NCI-H1092 (cell line): ENCODE measurements around the gene CARMIL1.

Experiments
- DNase-seq: peaks from one replicate; lab custom pipeline; 2025; lab: John Stamatoyannopoulos, UW

CARMIL1 gene

DNA sequence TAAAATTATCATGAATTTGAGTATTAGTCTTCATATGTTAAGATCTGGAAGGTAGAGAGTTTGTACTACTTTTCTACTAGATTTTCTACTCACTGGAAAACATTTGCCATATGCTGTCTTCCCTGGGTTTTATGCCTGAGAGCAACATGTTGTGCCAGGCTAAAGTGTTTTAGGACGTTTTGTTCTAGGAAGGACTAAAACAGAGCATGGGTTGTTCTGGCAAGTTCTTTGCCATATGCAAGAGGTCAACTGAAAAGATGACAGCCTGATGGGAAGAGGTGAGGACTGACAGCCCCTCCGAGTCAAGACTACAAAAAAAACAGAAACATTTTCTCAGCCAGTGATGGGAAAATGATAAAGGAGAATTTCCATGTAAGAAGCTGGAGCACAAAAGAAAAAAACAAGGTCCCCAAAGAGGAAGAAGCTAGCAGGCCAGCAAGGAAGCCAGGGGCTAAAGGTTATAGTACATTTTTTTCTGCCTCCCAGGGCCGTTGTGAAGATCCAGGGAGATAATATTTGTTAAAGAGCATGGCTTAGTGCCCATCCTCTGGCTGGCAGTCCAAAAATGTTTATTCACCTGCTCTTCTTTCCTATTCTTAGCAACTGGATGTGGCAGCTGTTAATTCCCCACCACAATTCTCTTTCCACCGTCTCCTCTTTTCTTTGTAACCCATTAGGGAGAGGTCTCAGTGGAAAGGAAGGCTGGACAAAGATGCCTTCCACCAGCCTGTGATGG lies 380.6 kb downstream of the CARMIL1 start:
- DNase-seq = peak; percentile 54

DNA sequence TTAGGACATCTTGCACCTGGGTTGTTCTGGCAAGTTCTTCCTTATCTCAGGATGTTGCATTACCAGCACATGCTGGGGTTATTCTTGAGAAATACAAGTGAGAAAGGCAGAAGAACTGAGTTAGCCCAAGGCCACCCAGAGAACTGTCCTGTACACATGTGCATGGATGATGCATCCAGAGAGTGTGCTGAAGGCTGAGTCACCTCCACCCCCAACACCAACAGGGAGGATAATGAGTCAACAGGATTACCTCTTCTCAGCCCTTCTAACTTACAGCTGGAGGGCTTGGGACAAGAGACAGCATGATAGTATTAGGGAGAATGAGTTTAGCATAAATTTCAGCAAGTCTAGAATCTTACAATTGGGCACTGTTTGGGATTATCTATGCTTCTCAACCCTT lies 381.3 kb downstream of the CARMIL1 start:
- DNase-seq = no peak

DNA sequence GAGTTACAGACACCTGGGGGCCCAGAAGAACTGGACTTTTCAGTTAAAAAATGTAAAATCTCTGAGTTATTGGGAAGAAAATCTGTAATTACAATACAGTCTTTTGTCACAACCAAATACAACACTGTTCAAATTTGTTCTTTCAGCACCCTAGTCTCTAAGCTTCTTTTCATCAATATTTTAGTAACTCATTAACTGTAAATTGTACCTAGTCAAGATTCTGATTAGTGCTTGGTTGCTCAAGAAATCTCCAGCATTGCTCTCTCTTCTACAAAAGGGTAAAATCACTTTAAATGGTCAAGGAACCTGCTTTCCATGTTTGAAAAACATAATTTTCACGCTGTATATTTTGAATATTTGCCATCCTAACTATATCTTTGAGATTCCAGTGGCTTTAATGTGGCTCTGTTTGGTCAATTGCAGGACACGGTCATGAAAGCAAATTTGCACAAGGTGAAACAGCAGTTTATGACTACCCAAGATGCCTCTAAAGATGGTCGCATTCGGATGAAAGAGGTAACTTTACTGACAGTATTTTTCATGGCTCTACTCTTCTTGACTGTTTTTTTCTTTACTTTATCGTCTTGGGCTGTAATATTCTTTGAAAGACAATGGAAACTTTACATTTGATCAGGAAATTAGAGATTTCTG lies 382.1 kb downstream of the CARMIL1 start:
- no peak for DNase-seq

DNA sequence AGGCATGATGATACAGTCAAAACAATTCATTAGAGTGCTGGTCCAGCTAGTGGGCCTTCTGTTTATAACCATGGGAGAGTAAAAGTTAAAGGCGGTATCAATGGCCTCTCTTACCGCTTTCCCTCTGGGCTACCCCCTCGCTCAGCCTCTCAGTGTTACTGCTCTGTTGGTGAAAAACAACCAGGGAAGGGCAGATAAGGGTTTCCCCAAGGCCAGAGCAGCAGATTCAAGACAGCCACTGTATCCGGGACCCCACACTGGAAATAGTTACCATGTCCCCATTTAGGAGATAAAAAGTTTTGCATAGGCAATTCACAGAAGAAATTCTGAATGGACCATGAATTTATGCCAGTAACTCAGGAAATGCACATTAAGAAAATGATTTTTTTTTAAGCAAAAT lies 386.3 kb downstream of the CARMIL1 start:
- no peak for DNase-seq

DNA sequence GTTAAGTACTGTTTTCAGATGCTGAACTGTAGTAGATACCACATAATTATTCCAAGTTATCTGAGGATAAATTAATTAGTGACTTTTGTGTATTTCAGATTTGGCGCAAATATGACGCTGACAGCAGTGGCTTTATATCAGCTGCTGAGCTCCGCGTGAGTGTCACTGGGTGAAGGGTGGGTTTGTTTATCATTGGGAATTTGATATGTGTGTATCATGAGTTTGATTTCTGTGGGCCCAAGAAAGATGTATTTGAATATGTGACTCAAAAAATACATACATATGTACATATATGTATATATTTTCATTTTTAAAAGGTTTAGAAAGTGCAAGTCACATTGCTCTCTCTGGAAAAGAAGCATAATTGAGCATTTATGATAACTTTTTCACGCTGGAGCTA lies 390.2 kb downstream of the CARMIL1 start:
- no peak for DNase-seq
